WTC11 (cell line): ENCODE results near the gene VWF. TPM values are rescaled to one million over a fixed set of nuclear protein-coding genes. Genes with fewer than 3 reads are reported as not detected.

ENCODE experiments used
- ATAC-seq: fragments of 200-7000 bp; cut with Tn5 transposase; 2 replicates; pipeline ENCODE4 v1.10.0; 2021; ENCODE audit warnings: mild to moderate bottlenecking, moderate library complexity
- CTCF ChIA-PET: fragments of 300-600 bp; sonication (Branson Sonifier 250); formaldehyde crosslinking; loops from one replicate; lab custom pipeline; 2021; ENCODE audit warnings: antibody characterized with exemption; lab: Charles Lee
- POLR2A ChIA-PET: fragments of 350-600 bp; sonication (Branson Sonifier 250); formaldehyde crosslinking; loops from one replicate; lab custom pipeline; 2021; ENCODE audit warnings: antibody characterized with exemption; lab: Charles Lee
- DNase-seq: peaks from one replicate; pipeline ENCODE4 v3.0.0; 2021; ENCODE audit warnings: low spot score
- H3K27ac Mint-ChIP-seq: 2 replicates; pipeline ENCODE4 v1.8.0; 2021; ENCODE audit warnings: mixed read lengths
- H3K27me3 Mint-ChIP-seq: 2 replicates; pipeline ENCODE4 v1.8.0; 2021; ENCODE audit warnings: low read depth, mild to moderate bottlenecking, moderate library complexity, mixed read lengths
- H3K36me3 Mint-ChIP-seq: 2 replicates; pipeline ENCODE4 v1.8.0; 2021; ENCODE audit warnings: mixed read lengths
- H3K4me1 Mint-ChIP-seq: 2 replicates; pipeline ENCODE4 v1.8.0; 2022; ENCODE audit warnings: mixed read lengths
- H3K4me3 Mint-ChIP-seq: 2 replicates; pipeline ENCODE4 v1.8.0; 2021; ENCODE audit warnings: mild to moderate bottlenecking, moderate library complexity, mixed read lengths
- H3K9me3 Mint-ChIP-seq: 2 replicates; pipeline ENCODE4 v1.8.0; 2021; ENCODE audit warnings: mixed read lengths
- ATF1 ChIP-seq: sonication (generic); formaldehyde crosslinking; IDR thresholded peaks from 2 replicates; pipeline ENCODE4 v1.8.1; 2023; ENCODE audit warnings: mild to moderate bottlenecking, moderate library complexity, missing genetic modification reagents
- ATF6 ChIP-seq: sonication (generic); formaldehyde crosslinking; IDR thresholded peaks from 2 replicates; pipeline ENCODE4 v1.8.1; 2023; ENCODE audit warnings: mild to moderate bottlenecking, missing genetic modification reagents
- CDX4 ChIP-seq: fragments of 250-450 bp; sonication (Bioruptor Pico); IDR thresholded peaks from 2 replicates; pipeline ENCODE4 v1.9.0; 2021; ENCODE audit warnings: moderate library complexity, mild to moderate bottlenecking, inconsistent platforms, borderline replicate concordance
- CREM ChIP-seq: sonication (generic); formaldehyde crosslinking; IDR thresholded peaks from 2 replicates; pipeline ENCODE4 v1.8.1; 2022; ENCODE audit warnings: mild to moderate bottlenecking, missing genetic modification reagents, moderate library complexity
- E2F5 ChIP-seq: sonication (generic); formaldehyde crosslinking; IDR thresholded peaks from 2 replicates; pipeline ENCODE4 v1.8.1; 2022; ENCODE audit warnings: mild to moderate bottlenecking, moderate library complexity, missing genetic modification reagents
- FOXJ3 ChIP-seq: sonication (generic); formaldehyde crosslinking; IDR thresholded peaks from 2 replicates; pipeline ENCODE4 v1.9.0; 2021; ENCODE audit warnings: missing genetic modification reagents, mild to moderate bottlenecking, borderline replicate concordance
- FOXK1 ChIP-seq: sonication (generic); formaldehyde crosslinking; IDR thresholded peaks from 2 replicates; pipeline ENCODE4 v1.8.0; 2022; ENCODE audit warnings: mild to moderate bottlenecking, moderate library complexity, missing genetic modification reagents
- HMGA2 ChIP-seq: fragments of 250-450 bp; sonication (Bioruptor Pico); IDR thresholded peaks from 2 replicates; pipeline ENCODE4 v1.4.0; 2021; ENCODE audit warnings: mild to moderate bottlenecking, moderate library complexity
- HMGXB4 ChIP-seq: sonication (generic); formaldehyde crosslinking; IDR thresholded peaks from 2 replicates; pipeline ENCODE4 v1.8.1; 2023; ENCODE audit warnings: mild to moderate bottlenecking, moderate library complexity, missing genetic modification reagents
- KAT7 ChIP-seq: sonication (generic); formaldehyde crosslinking; IDR thresholded peaks from 2 replicates; pipeline ENCODE4 v1.8.1; 2023; ENCODE audit warnings: missing genetic modification reagents, mild to moderate bottlenecking, borderline replicate concordance
- MXD4 ChIP-seq: fragments of 250-450 bp; sonication (Bioruptor Pico); IDR thresholded peaks from 2 replicates; pipeline ENCODE4 v1.8.0; 2021; ENCODE audit warnings: mild to moderate bottlenecking, moderate library complexity, borderline replicate concordance
- NR3C1 ChIP-seq: sonication (generic); formaldehyde crosslinking; conservative IDR thresholded peaks from 2 replicates; pipeline ENCODE4 v1.8.1; 2023; ENCODE audit warnings: low read depth, mild to moderate bottlenecking, missing genetic modification reagents
- PREB ChIP-seq: sonication (generic); formaldehyde crosslinking; IDR thresholded peaks from 2 replicates; pipeline ENCODE4 v1.8.1; 2022; ENCODE audit warnings: mild to moderate bottlenecking, missing genetic modification reagents, moderate library complexity, borderline replicate concordance
- PRRX2 ChIP-seq: fragments of 250-450 bp; sonication (Bioruptor Pico); IDR thresholded peaks from 2 replicates; pipeline ENCODE4 v1.8.0; 2021; ENCODE audit warnings: mild to moderate bottlenecking
- SMAD4 ChIP-seq: sonication (generic); formaldehyde crosslinking; IDR thresholded peaks from 2 replicates; pipeline ENCODE4 v1.8.0; 2022; ENCODE audit warnings: mild to moderate bottlenecking, missing genetic modification reagents
- USF1 ChIP-seq: sonication (generic); formaldehyde crosslinking; IDR thresholded peaks from 2 replicates; pipeline ENCODE4 v1.8.0; 2022; ENCODE audit warnings: mild to moderate bottlenecking, missing genetic modification reagents
- ZBTB21 ChIP-seq: sonication (generic); formaldehyde crosslinking; IDR thresholded peaks from 2 replicates; pipeline ENCODE4 v1.8.1; 2023; ENCODE audit warnings: mild to moderate bottlenecking, missing genetic modification reagents, borderline replicate concordance
- ZNF121 ChIP-seq: sonication (generic); formaldehyde crosslinking; IDR thresholded peaks from 2 replicates; pipeline ENCODE4 v1.8.0; 2023; ENCODE audit warnings: missing genetic modification reagents
- ZSCAN18 ChIP-seq: fragments of 250-450 bp; sonication (Bioruptor Pico); IDR thresholded peaks from 2 replicates; pipeline ENCODE4 v2.1.2; 2022; ENCODE audit warnings: mild to moderate bottlenecking, moderate library complexity
- total RNA-seq: library from RNA; stranded (reverse); gene quantifications from 3 replicates; pipeline ENCODE4 v1.2.3, GENCODE V29; 2021

Gene VWF
- total RNA-seq, 1 experiment from 2014 or later, result 0.48 TPM

GRCh38 chr12:6116471-6117021 is 7.9 kb downstream of the VWF start (continued):
- TF ChIP-seq ZSCAN18 (CRISPR knock-in tag), result no peak

GRCh38 chr12:6115389-6115788 is 9.1 kb downstream of the VWF start:
- Mint-ChIP-seq H3K27ac (no peak overlapping the region), H3K4me1 (0 out of 2 replicates have a peak, but pooled peaks cover 3% of the 10 kb centered on the region), H3K27me3 (no peaks in the 10 kb centered on the region; the same call in 1 of the 2 replicates), H3K4me3 (no peak overlapping the region), H3K9me3 (no peaks in the 10 kb centered on the region), H3K36me3 (no peaks in the 10 kb centered on the region)
- POLR2A ChIA-PET, result no interaction called here
- TF ChIP-seq CDX4 (CRISPR knock-in tag), result no peak
- no peak for TF ChIP-seq HMGXB4 (CRISPR knock-in tag)
- TF ChIP-seq ZSCAN18 (CRISPR knock-in tag), result no peak
- TF ChIP-seq ATF1 (CRISPR knock-in tag), result no peak
- TF ChIP-seq PREB (CRISPR knock-in tag), result no peak
- no peak for TF ChIP-seq CREM
- no peak for TF ChIP-seq NR3C1 (CRISPR knock-in tag)
- no peak for TF ChIP-seq MXD4 (CRISPR knock-in tag)
- no peak for TF ChIP-seq HMGA2 (CRISPR knock-in tag)
- TF ChIP-seq E2F5 (CRISPR knock-in tag), result no peak
- no peak for TF ChIP-seq SMAD4 (CRISPR knock-in tag)
- TF ChIP-seq FOXK1 (CRISPR knock-in tag), result no peak
- no peak for TF ChIP-seq ZNF121
- TF ChIP-seq PRRX2 (CRISPR knock-in tag), result no peak
- no peak for TF ChIP-seq KAT7 (CRISPR knock-in tag)
- TF ChIP-seq FOXJ3 (CRISPR knock-in tag), result no peak
- no peak for TF ChIP-seq USF1 (CRISPR knock-in tag)
- no peak for TF ChIP-seq ATF6 (CRISPR knock-in tag)
- TF ChIP-seq ZBTB21 (CRISPR knock-in tag), result no peak
- ATAC-seq (no peak), DNase-seq (no peak)
- CTCF ChIA-PET, result no interaction called here
